ENCODE results near the gene A2ML1.

A2ML1 gene

DNA sequence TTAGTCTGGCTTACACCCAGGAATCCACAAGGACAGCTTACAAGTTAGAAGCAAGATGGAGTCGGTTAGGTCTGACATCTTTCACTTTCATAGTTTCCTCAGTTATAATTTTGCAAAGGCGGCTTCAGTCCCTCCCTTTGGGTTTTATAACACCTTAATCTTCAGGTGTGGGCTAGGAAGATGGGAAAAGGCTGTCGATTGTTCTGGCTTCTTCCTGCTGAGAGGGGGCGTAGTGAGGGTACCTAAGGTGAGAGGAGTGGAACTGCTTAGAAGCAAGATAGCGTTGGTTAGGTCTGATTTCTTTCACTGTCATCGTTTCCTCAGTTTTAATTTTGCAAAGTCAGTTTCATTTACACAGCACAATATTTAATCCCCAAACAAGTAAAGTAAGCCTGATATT, 10.1 kb downstream of the A2ML1 start:
- H3K36me3 ChIP-seq (ENCODE audit: control insufficient read depth in 2 of 2, insufficient read depth in 2 of 2, low read length in 2 of 2): no peaks in the 10 kb centered on the region
- H3K9ac ChIP-seq (ENCODE audit: low read length in 2 of 2): no peak overlapping the region
- no peak overlapping the region for H3K4me3 ChIP-seq (ENCODE audit: low read length in 2 of 2)
- H3K27ac ChIP-seq (ENCODE audit: low read length): no peak overlapping the region
- no peaks in the 10 kb centered on the region for H3K9me3 ChIP-seq (ENCODE audit: control insufficient read depth in 2 of 2, low read length in 2 of 2)
- no peaks in the 10 kb centered on the region for H3K27me3 ChIP-seq (ENCODE audit: control insufficient read depth in 1 of 2, insufficient read depth in 2 of 2, low read length in 2 of 2)
- no peaks in the 10 kb centered on the region for H3K4me1 ChIP-seq (ENCODE audit: control insufficient read depth, insufficient read depth, low read length)

DNA sequence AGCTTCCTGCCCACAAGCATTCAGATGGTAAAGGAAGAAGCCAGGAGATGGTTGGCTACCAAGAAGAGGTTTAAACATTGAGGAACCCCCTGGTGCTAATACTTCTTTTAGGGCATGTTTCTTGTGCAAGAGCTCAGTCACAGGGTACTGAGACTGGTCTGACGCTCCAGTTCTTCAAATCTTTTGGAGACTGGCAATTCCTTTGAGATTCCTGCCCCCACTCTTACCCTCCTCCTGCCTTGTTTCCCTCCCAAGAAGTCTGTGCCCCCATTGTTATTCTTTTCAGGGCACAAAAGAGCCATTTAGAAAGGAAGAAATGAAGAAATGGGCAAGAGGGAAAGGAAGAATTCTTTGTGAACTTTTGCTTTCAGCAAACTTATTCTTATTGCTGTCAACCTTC, 11.8 kb downstream of the A2ML1 start:
- Histone ChIP-seq H3K9ac (ENCODE audit: low read length in 2 of 2) (no peak overlapping the region), H3K4me3 (ENCODE audit: low read length in 2 of 2) (no peak overlapping the region), H3K36me3 (ENCODE audit: control insufficient read depth in 2 of 2, insufficient read depth in 2 of 2, low read length in 2 of 2) (no peaks in the 10 kb centered on the region), H3K27me3 (ENCODE audit: control insufficient read depth in 1 of 2, insufficient read depth in 2 of 2, low read length in 2 of 2) (no peaks in the 10 kb centered on the region), H3K4me1 (ENCODE audit: control insufficient read depth, insufficient read depth, low read length) (no peaks in the 10 kb centered on the region), H3K9me3 (ENCODE audit: control insufficient read depth in 2 of 2, low read length in 2 of 2) (no peaks in the 10 kb centered on the region), H3K27ac (ENCODE audit: low read length) (no peak overlapping the region)

DNA sequence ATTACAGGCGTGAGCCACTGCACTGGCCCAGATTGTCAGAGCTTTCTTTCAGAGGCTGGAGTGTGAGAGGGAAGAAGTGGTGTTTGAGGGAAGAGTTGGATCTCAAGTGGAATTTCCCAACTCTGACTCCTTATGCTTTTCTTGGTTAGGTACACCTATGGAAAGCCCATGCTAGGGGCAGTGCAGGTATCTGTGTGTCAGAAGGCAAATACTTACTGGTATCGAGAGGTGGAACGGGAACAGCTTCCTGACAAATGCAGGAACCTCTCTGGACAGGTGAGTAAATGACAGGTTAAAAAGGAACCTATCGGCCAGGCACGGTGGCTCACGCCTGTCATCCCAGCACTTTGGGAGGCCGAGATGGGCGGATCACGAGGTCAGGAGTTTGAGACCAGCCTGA, 14.9 kb downstream of the A2ML1 start:
- H3K27ac ChIP-seq (ENCODE audit: low read length): no peak overlapping the region
- no peaks in the 10 kb centered on the region for H3K36me3 ChIP-seq (ENCODE audit: control insufficient read depth in 2 of 2, insufficient read depth in 2 of 2, low read length in 2 of 2)

DNA sequence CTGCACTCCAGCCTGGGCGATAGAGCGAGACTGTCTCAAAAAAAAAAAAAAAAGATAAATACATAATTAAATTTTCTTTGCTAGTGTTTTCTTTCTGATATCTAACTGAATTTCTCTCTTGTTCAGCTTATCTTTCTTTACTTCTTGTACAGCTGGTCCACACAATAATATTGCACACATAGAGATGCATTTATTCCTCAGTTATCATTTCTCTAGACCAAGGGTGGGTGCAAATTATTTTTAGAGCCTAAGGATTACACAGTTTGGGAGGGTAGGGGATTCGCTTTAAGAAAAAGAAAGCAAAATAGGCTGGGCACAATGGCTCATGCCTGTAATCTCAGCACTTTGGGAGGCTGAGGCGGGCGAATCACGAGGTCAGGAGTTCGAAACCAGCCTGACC, 17.9 kb downstream of the A2ML1 start:
- H3K36me3 ChIP-seq (ENCODE audit: control insufficient read depth in 2 of 2, insufficient read depth in 2 of 2, low read length in 2 of 2): no peaks in the 10 kb centered on the region

More for the DNA sequence above, 14.9 kb downstream of the A2ML1 start:
- Histone ChIP-seq H3K27me3 (ENCODE audit: control insufficient read depth in 1 of 2, insufficient read depth in 2 of 2, low read length in 2 of 2) (no peaks in the 10 kb centered on the region), H3K9me3 (ENCODE audit: control insufficient read depth in 2 of 2, low read length in 2 of 2) (no peaks in the 10 kb centered on the region), H3K9ac (ENCODE audit: low read length in 2 of 2) (no peak overlapping the region), H3K4me1 (ENCODE audit: control insufficient read depth, insufficient read depth, low read length) (no peaks in the 10 kb centered on the region), H3K4me3 (ENCODE audit: low read length in 2 of 2) (no peak overlapping the region)

DNA sequence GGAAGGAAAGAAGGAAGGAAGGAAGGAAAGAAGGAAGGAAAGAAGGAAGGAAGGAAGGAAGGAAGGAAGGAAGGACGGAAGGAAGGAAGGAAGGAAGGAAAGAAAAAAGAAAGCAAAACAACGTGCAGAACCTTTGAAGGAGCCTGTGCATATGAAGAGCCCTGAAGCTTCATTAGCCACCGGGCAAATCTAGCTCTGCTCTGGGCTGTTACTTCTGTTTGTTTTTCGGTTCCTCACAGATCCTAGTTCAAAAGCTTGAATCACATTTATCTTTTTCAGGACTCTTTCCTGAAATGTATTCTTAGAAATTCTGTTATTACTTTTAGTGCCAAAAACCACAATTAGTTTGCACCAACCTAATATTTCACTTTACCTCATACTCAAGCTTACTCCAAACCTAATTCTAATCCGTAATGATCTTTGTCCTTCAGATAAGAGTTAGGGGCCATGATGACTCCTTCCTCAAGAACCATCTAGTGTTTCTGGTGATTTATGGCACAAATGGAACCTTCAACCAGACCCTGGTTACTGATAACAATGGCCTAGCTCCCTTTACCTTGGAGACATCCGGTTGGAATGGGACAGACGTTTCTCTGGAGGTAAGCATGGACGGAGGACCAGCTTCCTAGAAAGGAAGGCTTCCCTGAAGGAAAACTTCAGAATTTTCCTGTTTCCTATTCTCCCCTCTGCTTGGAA, 18.7 kb downstream of the A2ML1 start:
- no peaks in the 10 kb centered on the region for H3K4me1 ChIP-seq (ENCODE audit: control insufficient read depth, insufficient read depth, low read length)
- no peaks in the 10 kb centered on the region for H3K36me3 ChIP-seq (ENCODE audit: control insufficient read depth in 2 of 2, insufficient read depth in 2 of 2, low read length in 2 of 2)
- H3K27me3 ChIP-seq (ENCODE audit: control insufficient read depth in 1 of 2, insufficient read depth in 2 of 2, low read length in 2 of 2): no peaks in the 10 kb centered on the region
- no peak overlapping the region for H3K4me3 ChIP-seq (ENCODE audit: low read length in 2 of 2)
- H3K27ac ChIP-seq (ENCODE audit: low read length): no peak overlapping the region
- H3K9ac ChIP-seq (ENCODE audit: low read length in 2 of 2): no peak overlapping the region
- no peaks in the 10 kb centered on the region for H3K9me3 ChIP-seq (ENCODE audit: control insufficient read depth in 2 of 2, low read length in 2 of 2)

More for the DNA sequence above, 17.9 kb downstream of the A2ML1 start:
- Histone ChIP-seq H3K9me3 (ENCODE audit: control insufficient read depth in 2 of 2, low read length in 2 of 2) (no peaks in the 10 kb centered on the region), H3K4me1 (ENCODE audit: control insufficient read depth, insufficient read depth, low read length) (no peaks in the 10 kb centered on the region), H3K27ac (ENCODE audit: low read length) (no peak overlapping the region), H3K9ac (ENCODE audit: low read length in 2 of 2) (no peak overlapping the region), H3K4me3 (ENCODE audit: low read length in 2 of 2) (no peak overlapping the region), H3K27me3 (ENCODE audit: control insufficient read depth in 1 of 2, insufficient read depth in 2 of 2, low read length in 2 of 2) (no peaks in the 10 kb centered on the region)

DNA sequence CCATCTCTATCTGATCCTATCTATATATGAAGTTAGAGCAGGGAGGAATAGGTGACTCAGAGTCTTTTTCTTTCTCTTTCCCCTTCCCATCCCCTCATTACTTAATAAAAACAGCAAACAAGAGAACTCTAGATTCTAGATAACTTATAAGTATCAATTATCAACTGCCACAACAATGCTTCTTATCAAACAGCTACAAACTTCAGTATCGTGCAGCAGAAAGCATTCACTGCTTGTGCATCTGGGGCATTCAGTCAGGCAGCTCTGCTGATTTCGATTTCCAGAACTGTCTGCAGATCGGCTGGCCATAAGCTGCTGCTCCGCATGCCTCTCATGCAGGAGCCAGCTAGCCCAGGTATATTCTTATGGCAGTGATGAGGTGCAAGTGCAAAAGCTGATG, 19.4 kb downstream of the A2ML1 start:
- Histone ChIP-seq H3K27me3 (ENCODE audit: control insufficient read depth in 1 of 2, insufficient read depth in 2 of 2, low read length in 2 of 2) (no peaks in the 10 kb centered on the region), H3K9me3 (ENCODE audit: control insufficient read depth in 2 of 2, low read length in 2 of 2) (no peaks in the 10 kb centered on the region), H3K9ac (ENCODE audit: low read length in 2 of 2) (no peak overlapping the region), H3K36me3 (ENCODE audit: control insufficient read depth in 2 of 2, insufficient read depth in 2 of 2, low read length in 2 of 2) (no peaks in the 10 kb centered on the region), H3K4me3 (ENCODE audit: low read length in 2 of 2) (no peak overlapping the region), H3K4me1 (ENCODE audit: control insufficient read depth, insufficient read depth, low read length) (no peaks in the 10 kb centered on the region), H3K27ac (ENCODE audit: low read length) (no peak overlapping the region)

DNA sequence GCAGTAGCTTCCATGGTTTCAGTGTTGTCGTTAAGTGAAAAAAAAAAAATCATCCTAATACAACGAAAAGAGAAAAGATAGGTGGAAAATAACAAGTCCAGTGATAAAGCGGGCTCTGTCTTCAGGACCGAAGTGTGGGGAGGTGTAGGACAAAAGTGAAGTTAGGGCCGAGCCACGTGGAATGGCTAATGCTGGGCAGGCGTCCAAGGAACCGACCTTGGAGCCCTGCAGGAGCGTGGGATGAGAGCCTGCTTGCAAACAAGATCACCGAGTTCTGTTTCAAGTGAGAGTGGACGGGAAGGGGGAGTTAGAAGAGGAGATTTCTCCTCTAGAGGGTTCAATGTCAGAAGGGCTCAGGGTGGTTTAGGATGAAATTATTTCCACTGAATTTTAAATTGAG, 22.2 kb downstream of the A2ML1 start:
- H3K27ac ChIP-seq (ENCODE audit: low read length): no peak overlapping the region
- no peaks in the 10 kb centered on the region for H3K4me1 ChIP-seq (ENCODE audit: control insufficient read depth, insufficient read depth, low read length)
- H3K27me3 ChIP-seq (ENCODE audit: control insufficient read depth in 1 of 2, insufficient read depth in 2 of 2, low read length in 2 of 2): no peaks in the 10 kb centered on the region
- no peaks in the 10 kb centered on the region for H3K9me3 ChIP-seq (ENCODE audit: control insufficient read depth in 2 of 2, low read length in 2 of 2)
- H3K9ac ChIP-seq (ENCODE audit: low read length in 2 of 2): no peak overlapping the region
- no peaks in the 10 kb centered on the region for H3K36me3 ChIP-seq (ENCODE audit: control insufficient read depth in 2 of 2, insufficient read depth in 2 of 2, low read length in 2 of 2)
- peak overlapping the region in 1 of 2 donors; percentile 8 for H3K4me3 ChIP-seq (ENCODE audit: low read length in 2 of 2)

DNA sequence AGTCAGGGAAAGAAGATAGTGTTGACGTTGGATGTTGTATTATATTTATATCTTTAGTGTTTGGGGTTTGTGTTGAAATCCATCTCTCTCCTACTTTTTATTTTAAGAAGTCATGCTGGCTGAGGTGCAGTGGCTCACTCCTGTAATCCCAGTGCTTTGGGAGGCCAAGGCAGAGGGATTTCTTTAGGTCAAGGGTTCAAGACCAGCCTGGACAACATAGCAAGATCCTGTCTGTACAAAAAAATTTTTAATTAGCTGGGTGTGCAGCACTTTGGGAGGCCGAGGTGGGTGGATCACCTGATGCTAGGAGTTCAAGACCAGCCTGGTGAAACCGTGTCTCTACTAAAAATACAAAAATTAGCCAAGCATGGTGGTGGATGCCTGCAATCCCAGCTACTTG, 23.9 kb downstream of the A2ML1 start:
- Histone ChIP-seq H3K27ac (ENCODE audit: low read length) (no peak overlapping the region), H3K4me3 (ENCODE audit: low read length in 2 of 2) (no peak overlapping the region), H3K9ac (ENCODE audit: low read length in 2 of 2) (no peak overlapping the region), H3K9me3 (ENCODE audit: control insufficient read depth in 2 of 2, low read length in 2 of 2) (no peaks in the 10 kb centered on the region), H3K27me3 (ENCODE audit: control insufficient read depth in 1 of 2, insufficient read depth in 2 of 2, low read length in 2 of 2) (no peaks in the 10 kb centered on the region), H3K4me1 (ENCODE audit: control insufficient read depth, insufficient read depth, low read length) (no peaks in the 10 kb centered on the region), H3K36me3 (ENCODE audit: control insufficient read depth in 2 of 2, insufficient read depth in 2 of 2, low read length in 2 of 2) (no peaks in the 10 kb centered on the region)

DNA sequence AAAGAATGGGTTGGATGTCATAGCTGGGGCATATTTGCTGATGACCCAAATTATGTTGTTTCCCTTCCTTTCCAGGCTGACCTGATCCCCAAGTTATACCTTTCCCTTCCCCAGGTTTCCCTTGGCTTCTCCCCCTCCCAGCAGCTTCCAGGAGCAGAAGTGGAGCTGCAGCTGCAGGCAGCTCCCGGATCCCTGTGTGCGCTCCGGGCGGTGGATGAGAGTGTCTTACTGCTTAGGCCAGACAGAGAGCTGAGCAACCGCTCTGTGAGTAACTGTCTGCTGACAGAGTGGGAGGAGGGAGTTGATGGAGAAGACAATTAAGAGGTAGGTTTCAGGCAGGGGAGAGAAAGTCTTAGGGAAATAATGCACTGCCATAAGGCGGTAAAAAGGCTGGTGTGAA, 25.0 kb downstream of the A2ML1 start:
- H3K4me1 ChIP-seq (ENCODE audit: control insufficient read depth, insufficient read depth, low read length): no peaks in the 10 kb centered on the region
- no peak overlapping the region for H3K27ac ChIP-seq (ENCODE audit: low read length)
- H3K36me3 ChIP-seq (ENCODE audit: control insufficient read depth in 2 of 2, insufficient read depth in 2 of 2, low read length in 2 of 2): no peaks in the 10 kb centered on the region
- no peaks in the 10 kb centered on the region for H3K9me3 ChIP-seq (ENCODE audit: control insufficient read depth in 2 of 2, low read length in 2 of 2)
- no peak overlapping the region for H3K4me3 ChIP-seq (ENCODE audit: low read length in 2 of 2)
- H3K27me3 ChIP-seq (ENCODE audit: control insufficient read depth in 1 of 2, insufficient read depth in 2 of 2, low read length in 2 of 2): no peaks in the 10 kb centered on the region
- no peak overlapping the region for H3K9ac ChIP-seq (ENCODE audit: low read length in 2 of 2)

DNA sequence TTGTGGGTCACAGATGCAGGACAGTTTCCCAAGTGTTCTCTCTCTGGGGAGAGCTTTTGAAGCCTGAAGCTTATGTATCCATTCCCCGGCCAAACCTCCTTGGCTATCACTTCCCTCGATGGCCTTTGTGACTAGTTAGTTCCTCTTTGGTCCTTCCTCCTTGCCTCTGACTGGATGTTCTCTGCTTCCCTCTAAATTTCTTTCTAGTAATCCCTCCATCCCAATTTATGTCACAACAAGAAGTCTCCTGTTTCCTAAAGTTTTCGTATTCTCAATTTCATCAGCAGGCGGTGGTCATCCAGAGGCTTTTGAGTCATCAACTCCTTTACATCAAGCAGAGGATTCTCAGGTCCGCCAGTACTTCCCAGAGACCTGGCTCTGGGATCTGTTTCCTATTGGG, 27.5 kb downstream of the A2ML1 start:
- H3K36me3 ChIP-seq (ENCODE audit: control insufficient read depth in 2 of 2, insufficient read depth in 2 of 2, low read length in 2 of 2): no peaks in the 10 kb centered on the region
- H3K27me3 ChIP-seq (ENCODE audit: control insufficient read depth in 1 of 2, insufficient read depth in 2 of 2, low read length in 2 of 2): no peaks in the 10 kb centered on the region
- H3K27ac ChIP-seq (ENCODE audit: low read length): no peak overlapping the region
- no peak overlapping the region for H3K9ac ChIP-seq (ENCODE audit: low read length in 2 of 2)
- no peaks in the 10 kb centered on the region for H3K9me3 ChIP-seq (ENCODE audit: control insufficient read depth in 2 of 2, low read length in 2 of 2)
- H3K4me3 ChIP-seq (ENCODE audit: low read length in 2 of 2): no peak overlapping the region
- H3K4me1 ChIP-seq (ENCODE audit: control insufficient read depth, insufficient read depth, low read length): no peaks in the 10 kb centered on the region

DNA sequence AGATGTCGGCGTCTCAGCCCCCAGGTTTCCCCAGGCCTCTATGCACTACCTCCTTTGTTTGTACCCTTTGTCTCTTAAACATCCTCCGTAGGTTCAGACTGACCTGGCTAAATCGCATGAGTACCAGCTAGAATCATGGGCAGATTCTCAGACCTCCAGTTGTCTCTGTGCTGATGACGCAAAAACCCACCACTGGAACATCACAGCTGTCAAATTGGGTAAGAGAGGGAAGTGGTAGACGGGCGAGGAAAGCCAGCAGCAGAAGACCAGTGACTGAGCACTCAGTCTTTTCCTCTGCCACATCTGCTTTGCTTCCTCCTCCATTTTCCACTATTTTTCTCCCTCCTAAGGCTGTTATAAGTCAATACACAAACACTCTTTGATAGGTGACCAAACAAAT, 29.7 kb downstream of the A2ML1 start:
- no peaks in the 10 kb centered on the region for H3K9me3 ChIP-seq (ENCODE audit: control insufficient read depth in 2 of 2, low read length in 2 of 2)
- no peak overlapping the region for H3K27ac ChIP-seq (ENCODE audit: low read length)
- no peak overlapping the region for H3K4me3 ChIP-seq (ENCODE audit: low read length in 2 of 2)
- no peaks in the 10 kb centered on the region for H3K4me1 ChIP-seq (ENCODE audit: control insufficient read depth, insufficient read depth, low read length)
- H3K9ac ChIP-seq (ENCODE audit: low read length in 2 of 2): no peak overlapping the region
- no peaks in the 10 kb centered on the region for H3K36me3 ChIP-seq (ENCODE audit: control insufficient read depth in 2 of 2, insufficient read depth in 2 of 2, low read length in 2 of 2)
- no peaks in the 10 kb centered on the region for H3K27me3 ChIP-seq (ENCODE audit: control insufficient read depth in 1 of 2, insufficient read depth in 2 of 2, low read length in 2 of 2)
